Heart left ventricle (tissue), 13 donors: ENCODE results near the gene RPS19.

ENCODE experiments used
- POLR2A ChIP-seq, 2 donors: fragments of 450-650 bp; IDR thresholded peaks; one replicate each; pipeline ENCODE4 v1.6.1; 2017; ENCODE audit warnings: antibody characterized with exemption in 2 of 2, mild to moderate bottlenecking in 2 of 2, moderate library complexity in 2 of 2
- TF ChIP-seq, protein P1 (sequence below), 12 donors: fragments of 200-600 bp; sonication (generic) in 4 of 12; IDR thresholded peaks; one replicate each; pipeline versions ENCODE4 v1.5.0 to v1.8.0; 2018 to 2022; ENCODE audit warnings: antibody characterized with exemption in 12 of 12, mild to moderate bottlenecking in 5 of 12
- donor health status: ischemic (EF 13 %, LVEDD 7.1; RV severe dilation, severe dysfunction).
- donor health status: DM: no; HTN: yes; CAD: no.
- donor health status: DM: no; HTN: no; CAD: no.
- donor health status: ischemic (EF 25% LVEDD 6.9; RV normal size, moderate dysfunction).
- donor health status: ischemic (EF 25% LVEDD 5.7; RV mildly dilated, moderate dysfunction).
- donor health status: ischemic (EF 35%, LVEDD 5.7; RV mildly dilated, moderate dysfunction).
- donor health status: nonischemic (EF 11% LVEDD 7.7; RV severe dilation, severe dysfunction).
- donor health status: DM: yes; HTN: yes; CAD: no.
- donor health status: PGD.
- donor health status: ischemic (EF 29% LVEDD 5.4; RV normal size, mild dysfunction).
- donor health status: nonischemic (EF 23%, LVEDD 6.1; RV moderate dilation, normal function).

DNA sequence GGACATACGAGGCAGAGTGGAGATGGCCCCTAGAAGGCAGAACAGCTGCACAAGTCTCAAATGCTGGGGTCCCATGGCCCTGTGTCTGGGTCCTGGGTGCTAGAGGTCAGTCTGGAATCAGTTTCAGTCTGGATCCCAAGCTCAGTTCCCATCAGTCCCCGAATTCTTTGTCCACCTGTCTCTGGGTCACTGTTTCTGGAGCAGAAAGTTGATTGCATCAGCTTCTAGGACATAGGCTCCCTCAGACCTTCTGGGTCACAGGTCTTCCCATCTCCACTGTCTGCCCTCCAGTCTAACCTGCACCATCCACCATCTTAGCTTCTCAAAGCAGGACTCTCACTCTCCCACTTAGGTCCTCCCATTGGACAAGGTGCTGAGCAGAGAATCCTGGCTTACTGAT, 20.8 kb upstream of the RPS19 start:
- TF ChIP-seq, protein P1, sequence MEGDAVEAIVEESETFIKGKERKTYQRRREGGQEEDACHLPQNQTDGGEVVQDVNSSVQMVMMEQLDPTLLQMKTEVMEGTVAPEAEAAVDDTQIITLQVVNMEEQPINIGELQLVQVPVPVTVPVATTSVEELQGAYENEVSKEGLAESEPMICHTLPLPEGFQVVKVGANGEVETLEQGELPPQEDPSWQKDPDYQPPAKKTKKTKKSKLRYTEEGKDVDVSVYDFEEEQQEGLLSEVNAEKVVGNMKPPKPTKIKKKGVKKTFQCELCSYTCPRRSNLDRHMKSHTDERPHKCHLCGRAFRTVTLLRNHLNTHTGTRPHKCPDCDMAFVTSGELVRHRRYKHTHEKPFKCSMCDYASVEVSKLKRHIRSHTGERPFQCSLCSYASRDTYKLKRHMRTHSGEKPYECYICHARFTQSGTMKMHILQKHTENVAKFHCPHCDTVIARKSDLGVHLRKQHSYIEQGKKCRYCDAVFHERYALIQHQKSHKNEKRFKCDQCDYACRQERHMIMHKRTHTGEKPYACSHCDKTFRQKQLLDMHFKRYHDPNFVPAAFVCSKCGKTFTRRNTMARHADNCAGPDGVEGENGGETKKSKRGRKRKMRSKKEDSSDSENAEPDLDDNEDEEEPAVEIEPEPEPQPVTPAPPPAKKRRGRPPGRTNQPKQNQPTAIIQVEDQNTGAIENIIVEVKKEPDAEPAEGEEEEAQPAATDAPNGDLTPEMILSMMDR (IDR thresholded peaks at IDR 0.05): no peak
- TF ChIP-seq POLR2A (IDR thresholded peaks at IDR 0.05): no peak
